NCI-H2081 (cell line): ENCODE data around the gene LRBA.

Source experiments
- DNase-seq, 2 experiments: peaks; one replicate each; lab custom pipeline; 2025; lab: John Stamatoyannopoulos, UW

Gene LRBA

GRCh38 chr4:150590631-150591030, 424.5 kb downstream of the LRBA start:
- no peak for DNase-seq

- no peak for DNase-seq
These were observed 425.9 kb downstream of the LRBA start for GRCh38 chr4:150589157-150589556.

- DNase-seq = no peak
These were observed 426.8 kb downstream of the LRBA start for GRCh38 chr4:150588316-150588715.

GRCh38 chr4:150586162-150586810, 428.8 kb downstream of the LRBA start:
- DNase-seq = no peak

GRCh38 chr4:150585611-150586010, 429.5 kb downstream of the LRBA start:
- no peak for DNase-seq

- no peak for DNase-seq
These were observed 430.8 kb downstream of the LRBA start for GRCh38 chr4:150584111-150584915.

- DNase-seq = no peak
These were observed 431.6 kb downstream of the LRBA start for GRCh38 chr4:150583287-150584110.

- no peak for DNase-seq
These were observed 432.2 kb downstream of the LRBA start for GRCh38 chr4:150582873-150583286.

- no peak for DNase-seq
These were observed 432.8 kb downstream of the LRBA start, which contains the start of gene MAB21L2 for GRCh38 chr4:150582146-150582872. MAB21L2 (plus strand) TSS chr4:150582151; CDS start chr4:150583030, 879 bp downstream.

GRCh38 chr4:150581641-150582051, 433.4 kb downstream of the LRBA start:
- no peak for DNase-seq

GRCh38 chr4:150581056-150581605, 434.0 kb downstream of the LRBA start:
- DNase-seq = no peak

GRCh38 chr4:150580306-150580705, 434.8 kb downstream of the LRBA start:
- DNase-seq = no peak

GRCh38 chr4:150579551-150580234, 435.4 kb downstream of the LRBA start:
- no peak for DNase-seq

GRCh38 chr4:150578745-150579501, 436.2 kb downstream of the LRBA start:
- no peak for DNase-seq

GRCh38 chr4:150577796-150578195, 437.3 kb downstream of the LRBA start:
- no peak for DNase-seq

- DNase-seq = no peak
These were observed 440.4 kb downstream of the LRBA start for GRCh38 chr4:150574678-150575077.

- DNase-seq = no peak
These were observed 441.6 kb downstream of the LRBA start for GRCh38 chr4:150573534-150573933.

- no peak for DNase-seq
These were observed 442.2 kb downstream of the LRBA start for GRCh38 chr4:150572704-150573504.

- peak in 1 of 2 experiments; percentile 7 for DNase-seq
These were observed 444.2 kb downstream of the LRBA start for GRCh38 chr4:150570862-150571261.
